Cardiac septum (tissue), 1 donor: ENCODE results near the gene PARD6G. TPM values are rescaled to one million over a fixed set of nuclear protein-coding genes. Genes with fewer than 3 reads are reported as not detected.
"Not testable (repeated sequence)": the region's sequence is repeated elsewhere in the genome, so short reads cannot be mapped to it uniquely, and the experiment has no call there.

Source experiments
- DNase-seq: peaks from one replicate; pipeline ENCODE4 v3.0.0-alpha.2; 2020; ENCODE audit warnings: low spot score
- intact Hi-C: fragments of 100-400 bp; cut with DNase I; formaldehyde crosslinking; loops from one replicate; pipeline ENCODE4 v1.14.0; 2022
- total RNA-seq: library from RNA; stranded (reverse); fragmentation: NEBNext Ultra II Directional; extraction: Animal tissue kit (Norgen Biotek cat#: 25700); gene quantifications from one replicate; pipeline ENCODE4 v1.2.1, GENCODE V29; 2021
- donor health status: DM: no; HTN: no; CAD: no.

Gene PARD6G
- total RNA-seq, 1 donor from 2014 or later: 1.3 TPM

DNA sequence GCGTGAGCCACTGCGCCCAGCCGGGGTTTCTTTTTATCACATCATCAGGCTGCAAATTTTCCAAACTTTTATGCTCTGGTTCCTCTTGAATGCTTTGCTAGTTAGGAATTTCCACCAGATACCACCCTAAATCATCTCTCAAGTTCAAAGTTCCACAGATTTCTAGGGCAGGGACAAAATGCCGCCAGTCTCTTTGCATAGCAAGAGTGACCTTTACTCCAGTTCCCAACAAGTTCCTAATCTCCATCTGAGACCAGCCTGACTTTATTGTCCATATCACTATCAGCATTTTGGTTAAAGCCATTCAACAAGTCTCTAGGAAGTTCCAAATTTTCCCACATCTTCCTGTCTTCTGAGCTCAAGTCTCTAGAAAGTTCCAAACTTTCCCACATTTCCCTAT lies 27.8 kb downstream of the PARD6G start:
- DNase-seq, intact Hi-C loops: not testable (repeated sequence)

DNA sequence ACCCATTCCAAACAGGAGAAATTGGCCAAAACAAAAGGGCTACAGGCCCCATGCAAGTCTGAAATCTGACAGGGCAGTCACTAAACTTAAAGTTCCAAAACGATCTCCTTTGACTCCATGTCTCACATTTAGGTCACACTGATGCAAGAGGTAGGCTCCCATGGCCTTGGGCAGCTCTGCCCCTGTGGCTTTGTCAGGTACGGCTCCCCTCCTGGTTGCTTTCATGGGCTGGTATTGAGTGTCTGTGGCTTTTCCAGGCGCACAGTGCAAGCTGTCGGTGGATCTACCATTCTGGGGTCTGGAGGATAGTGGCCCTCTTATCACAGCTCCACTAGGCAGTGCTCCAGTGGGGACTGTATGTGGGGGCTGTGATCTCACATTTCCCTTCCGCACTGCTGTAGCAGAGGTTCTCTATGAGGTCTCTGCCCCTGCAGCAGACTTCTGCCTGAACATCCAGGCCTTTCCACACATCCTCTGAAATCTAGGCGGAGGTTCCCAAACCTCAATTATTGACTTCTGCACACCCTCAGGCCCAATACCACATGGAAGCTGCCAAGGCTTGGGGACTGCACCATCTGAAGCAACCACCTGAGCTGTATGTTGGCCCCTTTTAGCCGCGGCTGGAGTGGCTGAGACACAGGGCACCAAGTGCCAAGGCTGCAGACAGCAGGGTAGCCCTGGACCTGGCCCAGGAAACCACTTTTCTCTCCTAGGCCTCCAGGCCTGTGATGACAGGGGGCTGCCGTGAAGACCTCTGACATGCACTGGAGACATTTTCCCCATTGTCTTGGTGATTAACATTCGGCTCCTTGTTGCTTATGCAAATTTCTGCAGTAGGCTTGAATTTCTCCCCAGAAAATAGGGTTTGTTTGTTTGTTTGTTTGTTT lies 28.7 kb downstream of the PARD6G start:
- intact Hi-C loops: no loop called here
- DNase-seq: no peak

DNA sequence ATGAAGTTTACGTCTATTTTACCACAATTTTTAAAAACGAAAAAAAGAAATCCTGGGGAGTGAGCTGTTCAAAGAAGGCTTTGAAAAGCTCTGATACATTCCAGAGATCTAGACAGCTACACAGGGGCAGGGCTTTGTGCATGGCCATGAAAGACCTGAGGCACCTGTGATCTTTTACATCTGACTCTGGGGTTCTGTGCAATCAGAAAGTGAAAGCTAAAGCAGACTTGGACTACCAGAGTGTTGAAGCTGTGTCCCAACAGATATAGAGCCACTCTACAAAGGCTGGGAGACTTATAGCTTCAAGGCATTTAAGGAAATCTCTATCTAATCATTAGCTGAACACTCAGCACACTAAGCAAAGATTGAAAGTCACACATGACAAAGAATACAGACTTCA lies 34.1 kb downstream of the PARD6G start:
- DNase-seq: no peak
- intact Hi-C loops: no loop called here

DNA sequence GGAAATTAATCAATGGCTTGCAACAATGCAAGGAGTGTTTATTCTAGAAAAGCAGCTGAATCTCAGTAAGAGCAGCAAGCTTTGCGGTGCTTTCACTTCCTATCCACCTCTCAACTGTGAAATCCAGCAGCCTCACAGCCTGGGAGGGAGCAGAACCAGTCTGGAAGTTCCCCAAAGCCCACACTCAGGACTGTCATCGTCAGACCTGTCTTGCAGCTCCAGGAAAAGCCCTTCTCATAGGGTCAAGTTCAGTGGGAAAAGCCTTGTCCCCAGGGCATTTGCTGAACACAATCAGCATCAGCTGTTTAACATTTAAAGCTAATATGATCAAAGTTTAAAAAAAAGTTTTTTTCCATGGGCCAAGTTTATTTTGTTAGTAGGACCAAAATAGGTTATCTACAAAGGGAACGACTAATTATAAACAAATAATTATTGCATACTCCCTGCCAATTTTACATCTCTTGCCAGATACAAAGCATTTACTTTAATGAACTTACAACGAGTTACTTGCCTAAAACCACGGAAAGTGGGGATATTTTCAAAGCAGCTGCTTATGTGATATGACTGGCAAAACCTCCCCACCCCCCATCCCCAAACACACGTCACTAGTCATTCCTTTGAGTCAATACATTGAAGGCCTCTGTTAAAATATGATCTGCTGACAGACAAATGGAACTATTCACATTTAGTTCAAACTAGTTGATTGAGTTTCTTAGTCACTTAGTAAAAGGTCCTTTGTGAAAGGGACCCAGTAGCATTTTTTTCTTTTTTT lies 36.8 kb downstream of the PARD6G start:
- no peak for DNase-seq
- intact Hi-C loops: no loop called here

- intact Hi-C loops: no loop called here
- no peak for DNase-seq
Measured at GRCh38 chr18:80208620-80209019, 38.7 kb downstream of the PARD6G start.

DNA sequence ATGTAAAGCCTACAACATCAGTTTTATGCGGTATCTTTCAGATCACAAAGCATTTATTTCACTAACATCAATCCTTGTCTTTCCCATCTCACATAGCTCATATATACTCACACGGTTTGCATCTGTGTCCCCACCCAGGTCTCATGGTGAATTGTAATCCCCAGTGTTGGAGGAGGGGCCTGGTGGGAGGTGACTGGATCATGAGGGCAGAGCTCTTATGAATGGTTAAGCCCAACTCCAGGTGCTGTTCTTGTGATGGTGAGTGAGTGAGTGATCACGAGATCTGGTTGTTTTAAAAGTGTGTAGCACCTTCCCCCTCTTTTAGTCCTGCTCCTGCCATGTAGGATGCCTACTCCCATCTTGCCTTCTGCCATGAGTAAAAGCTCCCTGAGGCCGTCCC lies 42.0 kb downstream of the PARD6G start:
- intact Hi-C loops: no loop called here
- no peak for DNase-seq

DNA sequence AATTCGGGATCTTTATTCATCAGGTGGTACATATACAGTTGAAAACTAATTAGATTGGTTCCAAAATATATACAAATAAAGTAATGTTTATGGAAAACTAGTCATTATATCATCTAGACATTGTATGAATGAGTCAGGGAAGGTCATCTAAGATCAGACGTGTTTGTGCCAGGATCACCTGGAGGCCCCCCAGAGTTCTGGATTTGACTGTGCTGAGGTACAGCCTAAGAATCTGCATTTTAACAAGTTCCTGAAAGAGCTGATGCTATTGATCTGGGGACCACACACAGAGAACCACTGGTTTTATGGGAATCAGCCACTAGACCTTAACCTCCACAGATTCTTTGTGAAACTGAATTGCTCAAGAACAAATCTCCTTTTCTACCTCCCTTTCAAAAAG lies 43.2 kb downstream of the PARD6G start:
- DNase-seq: no peak

DNA sequence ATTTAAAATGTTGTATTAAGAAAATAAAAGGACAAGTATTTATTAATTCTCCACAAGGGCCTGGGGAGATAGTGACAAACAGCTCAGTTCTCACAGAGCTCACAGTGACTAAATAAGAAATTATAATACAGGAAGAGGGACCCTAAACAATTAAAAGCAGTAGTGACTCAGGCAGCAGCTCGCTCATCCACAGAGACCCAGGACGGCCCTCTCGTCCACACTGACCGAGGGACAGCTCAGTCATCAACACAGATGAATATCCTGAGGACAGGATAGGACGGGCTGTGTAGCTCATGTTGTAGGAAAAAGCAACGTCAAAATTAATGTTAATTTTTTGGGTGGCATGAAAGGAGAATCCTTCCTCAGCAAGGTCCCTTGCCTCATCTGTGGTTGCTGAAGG lies 44.1 kb downstream of the PARD6G start:
- intact Hi-C loops: no loop called here
- DNase-seq: no peak

More for the DNA sequence above, 43.2 kb downstream of the PARD6G start:
- intact Hi-C loops: no loop called here

DNA sequence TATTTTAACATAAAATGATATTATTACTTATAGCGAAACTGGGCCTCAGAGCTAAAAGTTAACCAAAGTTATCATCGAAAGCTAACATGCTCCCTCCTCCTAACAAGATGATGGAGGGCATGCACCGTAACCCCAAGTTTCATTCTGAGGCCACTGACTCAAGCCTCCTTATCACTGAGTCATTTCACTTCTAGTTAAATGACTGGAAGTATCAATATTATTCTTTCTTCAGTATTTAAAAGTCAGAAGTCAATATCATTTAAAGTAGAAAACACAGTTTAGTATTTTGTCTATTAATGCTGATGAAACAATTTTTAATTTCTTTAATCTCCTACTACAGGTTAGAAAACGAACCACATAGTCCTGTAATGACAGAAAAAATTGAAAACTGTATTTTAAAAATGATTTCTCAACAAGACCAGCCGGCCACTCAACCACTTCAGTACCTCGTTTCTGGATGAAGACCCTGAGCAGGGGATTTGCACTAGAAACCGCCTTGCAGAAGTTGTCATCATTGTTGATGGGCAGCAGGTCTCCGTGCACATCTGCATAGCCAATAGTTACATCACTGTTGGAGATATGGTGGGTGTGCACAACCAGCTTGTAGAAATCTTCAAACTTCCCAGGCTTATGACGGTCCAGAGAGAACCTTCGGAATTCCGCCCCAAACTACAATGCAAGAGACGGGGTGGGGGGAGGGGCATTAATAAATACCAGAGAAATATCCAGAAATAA lies 44.9 kb downstream of the PARD6G start:
- intact Hi-C loops: no loop called here
- no peak for DNase-seq

GRCh38 chr18:80201739-80202138 lies 45.6 kb downstream of the PARD6G start:
- no peak for DNase-seq
- intact Hi-C loops: no loop called here

GRCh38 chr18:80200932-80201672 lies 46.2 kb downstream of the PARD6G start:
- intact Hi-C loops: no loop called here
- no peak for DNase-seq

DNA sequence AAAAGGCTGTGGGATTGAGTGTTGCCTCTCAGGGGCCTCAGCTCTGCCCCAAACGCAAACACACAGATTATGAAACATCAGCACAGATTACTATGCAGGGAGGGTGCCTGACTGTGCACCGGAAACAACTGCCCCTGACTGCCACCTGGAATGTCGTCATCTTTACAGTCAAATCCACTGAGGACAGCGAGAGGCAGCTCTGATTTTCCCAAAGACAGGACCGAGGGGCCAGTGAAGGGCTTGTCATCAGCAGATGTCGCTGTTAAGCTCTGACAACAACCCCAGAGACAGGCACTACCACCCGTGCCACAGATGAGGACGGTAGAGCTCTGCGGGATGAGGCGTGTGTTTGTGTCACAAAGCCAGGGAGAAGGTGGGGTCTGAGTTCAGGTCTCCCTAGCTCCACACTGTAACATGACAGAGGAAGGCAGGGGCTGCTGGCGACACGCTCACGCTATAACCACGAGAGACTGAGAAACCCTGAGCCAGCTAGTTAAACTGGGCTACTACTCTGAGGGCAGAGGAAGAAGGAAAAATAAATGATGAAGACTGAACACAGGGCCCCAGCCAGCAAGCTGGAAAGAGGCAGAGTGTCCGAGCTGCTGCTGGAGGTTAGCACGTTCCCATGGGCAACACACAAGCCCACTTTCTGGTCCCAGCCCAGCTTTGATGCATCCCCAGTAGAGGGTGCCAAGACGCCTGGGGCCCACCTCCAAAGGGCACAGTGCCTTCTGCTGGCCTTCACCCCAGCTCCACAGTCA lies 47.0 kb downstream of the PARD6G start:
- intact Hi-C loops: no loop called here
- DNase-seq: no peak

DNA sequence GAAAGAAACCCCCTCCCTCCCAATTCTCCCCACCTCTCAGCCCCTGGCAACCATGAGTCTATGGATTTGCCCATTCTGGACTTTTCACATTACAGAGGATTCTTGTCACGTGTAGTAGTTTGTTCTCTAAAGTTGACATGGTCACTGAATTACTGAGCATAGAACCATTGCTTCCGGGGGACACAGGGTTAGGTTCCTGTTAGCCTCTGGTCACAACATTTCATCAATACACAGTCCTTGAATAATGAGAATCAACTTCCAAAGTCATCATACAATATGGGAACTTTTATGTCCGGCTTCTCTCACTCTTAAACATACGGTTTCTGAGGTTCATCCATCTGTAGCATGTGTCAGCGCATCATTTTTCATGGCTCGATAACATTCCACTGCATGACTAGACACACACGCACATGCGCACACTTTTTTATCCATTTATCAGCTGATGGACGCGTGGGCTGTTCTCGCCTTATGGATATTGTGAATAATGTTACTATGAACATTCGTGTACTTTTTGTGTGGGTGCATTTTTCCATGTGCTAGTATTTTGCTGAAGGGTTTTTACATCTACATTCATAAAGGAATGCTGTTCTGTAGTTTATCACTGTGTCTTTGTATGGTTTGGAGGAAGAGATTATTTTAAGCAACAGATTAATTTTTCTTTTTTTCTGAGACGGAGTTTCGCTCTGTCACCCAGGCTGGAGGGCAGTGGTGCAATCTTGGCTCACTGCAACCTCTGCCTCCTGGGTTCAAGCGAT lies 48.1 kb downstream of the PARD6G start:
- intact Hi-C loops: no loop called here

GRCh38 chr18:80198391-80198790 lies 48.9 kb downstream of the PARD6G start:
- intact Hi-C loops: no loop called here
- DNase-seq: no peak

More for the DNA sequence above, 48.1 kb downstream of the PARD6G start:
- DNase-seq: no peak

- intact Hi-C loops: no loop called here
- no peak for DNase-seq
Measured at GRCh38 chr18:80197528-80197927, 49.8 kb downstream of the PARD6G start.

GRCh38 chr18:80196528-80197320 lies 50.6 kb downstream of the PARD6G start:
- intact Hi-C loops: no loop called here
- DNase-seq: no peak

DNA sequence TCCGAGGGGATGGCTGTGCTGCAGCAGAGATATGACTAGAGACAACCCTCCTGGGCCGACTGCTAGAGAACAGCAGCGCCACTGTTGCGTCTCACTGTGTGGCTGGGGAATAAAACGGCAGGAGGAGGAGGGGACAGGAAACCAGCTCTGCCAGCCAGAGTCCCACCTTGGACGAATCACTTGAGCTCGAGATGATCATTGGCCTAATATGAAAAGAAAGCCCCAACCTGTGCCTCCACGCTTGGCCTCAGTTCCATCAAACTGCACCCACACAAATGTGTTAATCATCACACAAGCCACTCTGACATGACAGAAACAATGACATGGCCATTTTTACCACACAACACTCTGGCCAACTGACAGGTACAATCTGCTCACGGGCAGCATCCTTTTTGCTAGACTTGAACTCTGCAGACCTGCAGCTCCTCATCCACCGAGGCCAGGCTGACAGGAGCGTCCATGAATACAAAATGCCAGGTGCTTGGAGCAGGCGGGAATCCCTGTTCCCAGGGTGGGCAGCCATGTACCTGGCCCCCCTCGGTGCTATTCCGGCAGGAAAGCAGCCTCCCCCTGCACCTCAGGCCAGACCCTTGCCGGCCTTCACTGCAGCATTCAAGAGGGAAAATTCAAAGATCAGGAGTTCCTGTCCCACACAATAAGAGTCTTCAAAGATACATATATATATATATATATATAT lies 52.3 kb downstream of the PARD6G start:
- no peak for DNase-seq
- intact Hi-C loops: no loop called here
